ENCODE measurements around the gene TENM4.

TENM4 gene

DNA sequence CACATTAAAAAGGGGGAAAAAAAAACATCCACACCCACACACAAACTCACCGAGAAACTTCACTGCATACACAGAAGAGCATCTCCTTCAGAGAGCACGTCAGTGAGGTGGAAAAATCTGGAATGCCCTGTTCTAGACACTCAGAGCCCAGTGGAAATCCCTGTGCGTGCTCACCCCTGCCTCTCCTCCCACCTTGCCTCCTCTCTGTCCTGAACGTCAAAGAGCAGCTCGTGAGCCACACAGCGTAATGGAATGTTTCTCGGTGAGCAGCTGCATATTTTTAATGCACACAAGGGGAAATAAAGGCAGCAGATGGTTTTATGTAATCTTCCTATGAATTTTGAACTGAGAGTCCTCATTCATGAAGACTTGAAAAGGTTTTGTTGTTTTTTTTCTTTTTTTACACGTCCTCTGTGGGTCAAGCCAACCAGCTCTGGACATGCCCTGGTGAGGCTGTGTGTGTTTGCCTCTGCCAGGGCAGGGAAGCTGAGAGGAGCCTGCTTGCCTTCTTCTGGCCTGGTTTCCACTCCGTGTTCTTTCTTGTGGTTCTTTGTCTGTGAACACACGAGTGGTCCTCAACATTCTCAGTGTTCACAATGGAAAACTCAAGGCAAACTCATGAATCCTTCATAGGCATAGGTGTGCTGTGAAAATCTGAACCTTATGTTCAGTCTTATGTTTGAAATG, 219.2 kb downstream of the TENM4 start:
- no peaks in the 10 kb centered on the region for H3K36me3 ChIP-seq (ENCODE audit: insufficient read depth, low read length)

DNA sequence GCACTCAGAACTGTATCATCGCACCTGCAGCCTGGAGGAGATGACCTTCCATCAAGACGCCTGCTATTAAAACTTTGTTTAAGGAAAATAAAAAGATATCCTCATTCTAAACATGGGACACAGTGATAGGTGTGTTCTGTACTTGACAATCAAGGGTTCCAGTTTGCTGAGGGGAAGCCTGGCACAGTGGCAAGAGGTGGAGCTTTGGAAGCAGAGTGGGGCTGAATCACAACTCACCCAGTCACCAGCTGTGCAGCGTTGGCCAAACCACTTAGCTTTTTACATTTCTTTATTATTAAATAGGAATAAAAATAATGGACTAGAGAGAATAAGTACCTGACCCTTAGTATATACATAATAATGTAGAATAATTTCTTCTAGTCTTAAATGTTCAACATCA, 220.7 kb downstream of the TENM4 start:
- DNase-seq (no peak), ATAC-seq (ENCODE audit: insufficient read depth, low read depth) (no peak)
- Histone ChIP-seq H3K79me2 (ENCODE audit: insufficient read depth, low read length) (no peaks in the 10 kb centered on the region), H3K9ac (ENCODE audit: low read depth, low read length) (no peak overlapping the region), H4K20me1 (ENCODE audit: insufficient read depth, low read length) (no peaks in the 10 kb centered on the region), H3K4me1 (ENCODE audit: insufficient read depth, low read length) (no peaks in the 10 kb centered on the region), H3K4me3 (ENCODE audit: low read depth in 1 of 2, low read length in 2 of 2) (no peak overlapping the region), H3K27ac (ENCODE audit: low read length) (no peak overlapping the region), H3K27me3 (ENCODE audit: insufficient read depth, low read length, poor library complexity) (peaks cover 9% of the 10 kb centered on the region), H3K9me3 (ENCODE audit: insufficient read depth, low read length, severe bottlenecking) (no peaks in the 10 kb centered on the region), H2AFZ (ENCODE audit: low read depth, low read length) (no peak overlapping the region), H3K4me2 (ENCODE audit: insufficient read depth, low read length) (no peak overlapping the region), H3K36me3 (ENCODE audit: insufficient read depth, low read length) (no peaks in the 10 kb centered on the region)
- TF ChIP-seq, protein P1, sequence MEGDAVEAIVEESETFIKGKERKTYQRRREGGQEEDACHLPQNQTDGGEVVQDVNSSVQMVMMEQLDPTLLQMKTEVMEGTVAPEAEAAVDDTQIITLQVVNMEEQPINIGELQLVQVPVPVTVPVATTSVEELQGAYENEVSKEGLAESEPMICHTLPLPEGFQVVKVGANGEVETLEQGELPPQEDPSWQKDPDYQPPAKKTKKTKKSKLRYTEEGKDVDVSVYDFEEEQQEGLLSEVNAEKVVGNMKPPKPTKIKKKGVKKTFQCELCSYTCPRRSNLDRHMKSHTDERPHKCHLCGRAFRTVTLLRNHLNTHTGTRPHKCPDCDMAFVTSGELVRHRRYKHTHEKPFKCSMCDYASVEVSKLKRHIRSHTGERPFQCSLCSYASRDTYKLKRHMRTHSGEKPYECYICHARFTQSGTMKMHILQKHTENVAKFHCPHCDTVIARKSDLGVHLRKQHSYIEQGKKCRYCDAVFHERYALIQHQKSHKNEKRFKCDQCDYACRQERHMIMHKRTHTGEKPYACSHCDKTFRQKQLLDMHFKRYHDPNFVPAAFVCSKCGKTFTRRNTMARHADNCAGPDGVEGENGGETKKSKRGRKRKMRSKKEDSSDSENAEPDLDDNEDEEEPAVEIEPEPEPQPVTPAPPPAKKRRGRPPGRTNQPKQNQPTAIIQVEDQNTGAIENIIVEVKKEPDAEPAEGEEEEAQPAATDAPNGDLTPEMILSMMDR (IDR thresholded peaks at IDR 0.05; ENCODE audit: borderline replicate concordance, extremely low read depth, low read length, poor library complexity, severe bottlenecking): no peak
- TF ChIP-seq EZH2 (IDR thresholded peaks at IDR 0.05; ENCODE audit: borderline replicate concordance, low read depth, low read length, severe bottlenecking): no peak

More for the DNA sequence above, 219.2 kb downstream of the TENM4 start:
- no peaks in the 10 kb centered on the region for H4K20me1 ChIP-seq (ENCODE audit: insufficient read depth, low read length)
- H3K9me3 ChIP-seq (ENCODE audit: insufficient read depth, low read length, severe bottlenecking): no peaks in the 10 kb centered on the region
- H2AFZ ChIP-seq (ENCODE audit: low read depth, low read length): no peak overlapping the region
- no peak overlapping the region for H3K27ac ChIP-seq (ENCODE audit: low read length)
- no peak overlapping the region for H3K4me3 ChIP-seq (ENCODE audit: low read depth in 1 of 2, low read length in 2 of 2)
- peaks cover 13% of the 10 kb centered on the region for H3K27me3 ChIP-seq (ENCODE audit: insufficient read depth, low read length, poor library complexity)
- H3K9ac ChIP-seq (ENCODE audit: low read depth, low read length): no peak overlapping the region
- H3K4me1 ChIP-seq (ENCODE audit: insufficient read depth, low read length): no peaks in the 10 kb centered on the region
- no peak for DNase-seq
- TF ChIP-seq, protein P1 (IDR thresholded peaks at IDR 0.05; ENCODE audit: borderline replicate concordance, extremely low read depth, low read length, poor library complexity, severe bottlenecking): no peak
- no peak for TF ChIP-seq EZH2 (IDR thresholded peaks at IDR 0.05; ENCODE audit: borderline replicate concordance, low read depth, low read length, severe bottlenecking)
- no peak overlapping the region for H3K4me2 ChIP-seq (ENCODE audit: insufficient read depth, low read length)
- ATAC-seq (ENCODE audit: insufficient read depth, low read depth): no peak
- no peaks in the 10 kb centered on the region for H3K79me2 ChIP-seq (ENCODE audit: insufficient read depth, low read length)

DNA sequence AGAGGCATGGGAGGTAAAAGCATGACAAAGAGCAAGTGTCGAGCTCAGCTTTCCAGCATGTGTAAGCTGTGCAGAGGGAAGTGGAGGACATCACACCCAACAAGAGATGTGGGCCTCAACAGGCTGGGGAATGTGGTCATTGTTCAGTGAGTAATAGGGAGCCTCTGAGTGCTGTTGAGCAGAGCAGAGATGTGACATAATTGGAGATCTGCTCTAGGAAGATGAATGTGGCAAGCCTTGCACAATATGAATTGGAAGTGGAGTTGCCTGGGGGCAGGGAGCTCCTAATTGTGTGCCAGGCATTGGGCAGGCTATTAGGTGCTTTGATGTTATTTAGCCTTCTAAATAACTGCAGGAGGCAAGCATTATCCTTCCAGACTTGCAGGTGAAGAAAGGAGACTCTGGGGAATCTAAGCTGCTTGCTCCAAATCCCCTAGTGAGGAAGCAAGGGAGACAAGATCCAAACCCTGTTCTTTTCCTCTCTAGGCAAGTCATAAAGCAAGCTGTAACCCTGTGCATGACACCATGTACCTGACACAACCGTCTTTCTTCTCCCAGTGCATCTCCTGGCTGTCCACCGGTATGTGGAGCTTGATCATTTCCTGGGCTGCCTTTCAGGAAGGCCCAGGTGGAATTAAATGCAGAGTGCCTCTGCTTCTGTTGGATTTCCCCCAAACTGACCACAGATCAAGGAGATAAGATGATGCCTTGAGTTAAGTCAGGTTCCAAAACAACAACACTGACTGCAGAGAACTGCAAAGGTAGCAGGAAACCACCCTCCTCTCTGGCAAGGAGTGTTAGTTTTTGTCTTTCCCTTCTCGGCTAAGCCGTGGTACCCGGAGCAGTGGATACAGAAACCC, 221.4 kb downstream of the TENM4 start:
- no peaks in the 10 kb centered on the region for H3K79me2 ChIP-seq (ENCODE audit: insufficient read depth, low read length)
- H3K4me2 ChIP-seq (ENCODE audit: insufficient read depth, low read length): no peak overlapping the region
- ATAC-seq (ENCODE audit: insufficient read depth, low read depth) (no peak), DNase-seq (no peak)
- no peaks in the 10 kb centered on the region for H3K9me3 ChIP-seq (ENCODE audit: insufficient read depth, low read length, severe bottlenecking)
- no peak overlapping the region for H3K27ac ChIP-seq (ENCODE audit: low read length)
- no peaks in the 10 kb centered on the region for H4K20me1 ChIP-seq (ENCODE audit: insufficient read depth, low read length)
- H3K36me3 ChIP-seq (ENCODE audit: insufficient read depth, low read length): no peaks in the 10 kb centered on the region
- H3K4me1 ChIP-seq (ENCODE audit: insufficient read depth, low read length): no peaks in the 10 kb centered on the region
- peaks cover 9% of the 10 kb centered on the region for H3K27me3 ChIP-seq (ENCODE audit: insufficient read depth, low read length, poor library complexity)
- no peak for TF ChIP-seq EZH2 (IDR thresholded peaks at IDR 0.05; ENCODE audit: borderline replicate concordance, low read depth, low read length, severe bottlenecking)
- TF ChIP-seq, protein P1 (IDR thresholded peaks at IDR 0.05; ENCODE audit: borderline replicate concordance, extremely low read depth, low read length, poor library complexity, severe bottlenecking): no peak
- no peak overlapping the region for H3K4me3 ChIP-seq (ENCODE audit: low read depth in 1 of 2, low read length in 2 of 2)
- no peak overlapping the region for H2AFZ ChIP-seq (ENCODE audit: low read depth, low read length)
- H3K9ac ChIP-seq (ENCODE audit: low read depth, low read length): no peak overlapping the region

All from DND-41 (cell line).